ENCODE measurements around the gene SAMD9L. TPM values are rescaled to one million over a fixed set of nuclear protein-coding genes. Genes with fewer than 3 reads are reported as not detected.
"Not testable (repeated sequence)": the region's sequence is repeated elsewhere in the genome, so short reads cannot be mapped to it uniquely, and the experiment has no call there.

Gene SAMD9L
- total RNA-seq, 4 donors from 2014 or later, result 8.1 to 17.4 (median 10.7) TPM

- Histone ChIP-seq H3K9me3 (no peaks in the 10 kb centered on the region), H3K27ac (no peak overlapping the region), H3K4me3 (replicated peaks in 1 of 3) (no peak overlapping the region), H3K27me3 (no peaks in the 10 kb centered on the region), H3K36me3 (peaks cover 23 to 28% of the 10 kb centered on the region in 2 donors), H3K4me1 (no peaks in the 10 kb centered on the region)
- WGBS, 2 donors, result 94 to 95% methylated on average over 3 of the region's 3 CpGs
- intact Hi-C loops (cut with DNase I), result no loop called here
- no peak for DNase-seq
- TF ChIP-seq POLR2A (IDR thresholded peaks at IDR 0.05) (no peak), CTCF (IDR thresholded peaks at IDR 0.05) (no peak)
Observed at GRCh38 chr7:93140582-93141191, 7.5 kb downstream of the SAMD9L start.

- DNase-seq, result no peak
- Histone ChIP-seq H3K27ac (no peak overlapping the region), H3K9me3 (no peaks in the 10 kb centered on the region), H3K4me1 (no peaks in the 10 kb centered on the region), H3K27me3 (no peaks in the 10 kb centered on the region), H3K4me3 (replicated peaks in 1 of 3) (no peak overlapping the region), H3K36me3 (peaks cover 27 to 36% of the 10 kb centered on the region in 2 donors)
- WGBS, 2 donors, result 93 to 98% methylated on average over 4 of the region's 4 CpGs
- intact Hi-C loops (cut with DNase I), result no loop called here
- TF ChIP-seq CTCF (IDR thresholded peaks at IDR 0.05) (no peak), POLR2A (IDR thresholded peaks at IDR 0.05) (no peak)
Observed at GRCh38 chr7:93138576-93138975, 9.6 kb downstream of the SAMD9L start.

- intact Hi-C loops (cut with DNase I), result no loop called here
- Histone ChIP-seq H3K9me3 (no peaks in the 10 kb centered on the region), H3K4me1 (no peaks in the 10 kb centered on the region), H3K27me3 (no peaks in the 10 kb centered on the region), H3K27ac (no peak overlapping the region), H3K4me3 (replicated peaks in 1 of 3) (no peak overlapping the region), H3K36me3 (peaks cover 9 to 17% of the 10 kb centered on the region in 2 donors)
- TF ChIP-seq POLR2A (IDR thresholded peaks at IDR 0.05), result no peak
- no peak for TF ChIP-seq CTCF (IDR thresholded peaks at IDR 0.05)
- DNase-seq, result no peak
- 93% methylated on average over 1 of the region's 1 CpG for WGBS, 2 donors
Observed at GRCh38 chr7:93133005-93133404, 15.2 kb downstream of the SAMD9L start.

- Histone ChIP-seq H3K4me3 (replicated peaks in 1 of 3) (no peak overlapping the region), H3K9me3 (no peaks in the 10 kb centered on the region), H3K27ac (no peak overlapping the region), H3K4me1 (no peaks in the 10 kb centered on the region), H3K36me3 (peaks cover 9 to 13% of the 10 kb centered on the region in 2 donors), H3K27me3 (no peaks in the 10 kb centered on the region)
- intact Hi-C loops (cut with DNase I), result no loop called here
- TF ChIP-seq CTCF (IDR thresholded peaks at IDR 0.05) (no peak), POLR2A (IDR thresholded peaks at IDR 0.05) (no peak)
- WGBS, 2 donors, result 88 to 90% methylated on average over 3 of the region's 3 CpGs
- no peak for DNase-seq
Observed at GRCh38 chr7:93132216-93132615, 16.0 kb downstream of the SAMD9L start.

- 98 to 100% methylated on average over 1 of the region's 1 CpG for WGBS, 2 donors
- H3K36me3 ChIP-seq; H3K4me1 ChIP-seq; H3K27ac ChIP-seq; intact Hi-C loops (cut with DNase I); DNase-seq; H3K27me3 ChIP-seq; H3K9me3 ChIP-seq; H3K4me3 ChIP-seq (replicated peaks in 1 of 3): not testable (repeated sequence)
Observed at GRCh38 chr7:93126954-93127353, 21.2 kb downstream of the SAMD9L start.

GRCh38 chr7:93123532-93123931 is 24.7 kb downstream of the SAMD9L start:
- H3K4me3 ChIP-seq (replicated peaks in 1 of 3); H3K36me3 ChIP-seq; H3K27ac ChIP-seq; H3K4me1 ChIP-seq; intact Hi-C loops (cut with DNase I); H3K9me3 ChIP-seq; H3K27me3 ChIP-seq; DNase-seq: not testable (repeated sequence)
- WGBS, 2 donors, result 93 to 96% methylated on average over 3 of the region's 3 CpGs
